ENCODE results near the gene CTBP2.

Gene CTBP2

GRCh38 chr10:124955243-124955642 lies 205.1 kb downstream of the CTBP2 start:
- DNase-seq = no peak

- no peak for DNase-seq
These were observed 206.9 kb downstream of the CTBP2 start for GRCh38 chr10:124953421-124953820.

- no peak for DNase-seq
These were observed 208.2 kb downstream of the CTBP2 start for GRCh38 chr10:124952123-124952522.

- DNase-seq = no peak
These were observed 210.8 kb downstream of the CTBP2 start for GRCh38 chr10:124949543-124949942.

GRCh38 chr10:124946945-124947344 lies 213.4 kb downstream of the CTBP2 start:
- DNase-seq = no peak

- no peak for DNase-seq
These were observed 215.4 kb downstream of the CTBP2 start for GRCh38 chr10:124944982-124945381.

- DNase-seq = no peak
These were observed 216.9 kb downstream of the CTBP2 start for GRCh38 chr10:124943301-124944092.

GRCh38 chr10:124942317-124943169 lies 217.8 kb downstream of the CTBP2 start:
- DNase-seq = no peak

- no peak for DNase-seq
These were observed 218.5 kb downstream of the CTBP2 start, which contains the start of gene ZRANB1 for GRCh38 chr10:124941823-124942222. TSS of gene ZRANB1 (plus strand) at chr10:124942123. CDS start at chr10:124942494, 371 bp downstream.

GRCh38 chr10:124939290-124939689 lies 221.1 kb downstream of the CTBP2 start:
- DNase-seq = no peak

GRCh38 chr10:124936813-124937212 lies 223.6 kb downstream of the CTBP2 start:
- DNase-seq = no peak

- DNase-seq = peak; percentile 51
These were observed 224.4 kb downstream of the CTBP2 start for GRCh38 chr10:124935946-124936345.
